ENCODE results near the gene DNAJC1. TPM values are rescaled to one million over a fixed set of nuclear protein-coding genes. Genes with fewer than 3 reads are reported as not detected.

Gene DNAJC1
- total and polyA plus RNA-seq, 2 of the 4 experiments (the other 2 are of a cell fraction) = 12.7 to 13.3 TPM

DNA sequence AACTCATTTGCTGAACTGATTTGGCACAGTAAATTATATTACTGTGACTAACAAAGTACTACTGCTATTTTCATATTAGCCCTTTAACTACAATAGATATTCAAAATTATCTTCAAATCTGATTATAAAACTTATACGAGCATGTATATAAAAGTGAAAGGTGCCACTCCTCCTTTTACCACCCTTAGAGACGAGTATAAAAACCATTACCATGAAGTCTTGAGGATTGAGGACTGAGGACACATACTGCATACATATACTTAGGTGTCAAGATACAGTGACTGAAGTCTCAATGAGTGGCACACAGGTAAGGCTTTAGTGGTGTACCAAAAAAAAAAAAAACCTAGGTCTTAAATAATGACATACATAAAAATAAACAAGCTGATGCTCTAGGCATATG, 98.6 kb downstream of the DNAJC1 start:
- H3K27ac ChIP-seq (ENCODE audit: insufficient read depth, low read length) = no peak overlapping the region
- no TSS peak for BruUV-seq (replicated peaks)
- H2BK20ac ChIP-seq (ENCODE audit: low read depth, low read length) = no peak overlapping the region
- TF ChIP-seq, protein P1, sequence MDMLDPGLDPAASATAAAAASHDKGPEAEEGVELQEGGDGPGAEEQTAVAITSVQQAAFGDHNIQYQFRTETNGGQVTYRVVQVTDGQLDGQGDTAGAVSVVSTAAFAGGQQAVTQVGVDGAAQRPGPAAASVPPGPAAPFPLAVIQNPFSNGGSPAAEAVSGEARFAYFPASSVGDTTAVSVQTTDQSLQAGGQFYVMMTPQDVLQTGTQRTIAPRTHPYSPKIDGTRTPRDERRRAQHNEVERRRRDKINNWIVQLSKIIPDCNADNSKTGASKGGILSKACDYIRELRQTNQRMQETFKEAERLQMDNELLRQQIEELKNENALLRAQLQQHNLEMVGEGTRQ (IDR thresholded peaks at IDR 0.05; ENCODE audit: low read depth, low read length) = no peak
- TF ChIP-seq RAD21 (IDR thresholded peaks at IDR 0.05; ENCODE audit: low read length) (no peak), SMC3 (IDR thresholded peaks at IDR 0.05; ENCODE audit: low read depth, low read length) (no peak), CEBPB (IDR thresholded peaks at IDR 0.05; ENCODE audit: low read depth, low read length) (no peak), POLR2A (IDR thresholded peaks at IDR 0.05; ENCODE audit: low read depth, low read length) (no peak), NFE2L2 (IDR thresholded peaks at IDR 0.05; ENCODE audit: low read depth, low read length) (no peak), BHLHE40 (IDR thresholded peaks at IDR 0.05; ENCODE audit: low read depth, low read length) (no peak), RCOR1 (IDR thresholded peaks at IDR 0.05; ENCODE audit: insufficient replicate concordance, low read length) (no peak), RFX5 (IDR thresholded peaks at IDR 0.05; ENCODE audit: low read depth, low read length) (no peak)
- TF ChIP-seq, protein P2, sequence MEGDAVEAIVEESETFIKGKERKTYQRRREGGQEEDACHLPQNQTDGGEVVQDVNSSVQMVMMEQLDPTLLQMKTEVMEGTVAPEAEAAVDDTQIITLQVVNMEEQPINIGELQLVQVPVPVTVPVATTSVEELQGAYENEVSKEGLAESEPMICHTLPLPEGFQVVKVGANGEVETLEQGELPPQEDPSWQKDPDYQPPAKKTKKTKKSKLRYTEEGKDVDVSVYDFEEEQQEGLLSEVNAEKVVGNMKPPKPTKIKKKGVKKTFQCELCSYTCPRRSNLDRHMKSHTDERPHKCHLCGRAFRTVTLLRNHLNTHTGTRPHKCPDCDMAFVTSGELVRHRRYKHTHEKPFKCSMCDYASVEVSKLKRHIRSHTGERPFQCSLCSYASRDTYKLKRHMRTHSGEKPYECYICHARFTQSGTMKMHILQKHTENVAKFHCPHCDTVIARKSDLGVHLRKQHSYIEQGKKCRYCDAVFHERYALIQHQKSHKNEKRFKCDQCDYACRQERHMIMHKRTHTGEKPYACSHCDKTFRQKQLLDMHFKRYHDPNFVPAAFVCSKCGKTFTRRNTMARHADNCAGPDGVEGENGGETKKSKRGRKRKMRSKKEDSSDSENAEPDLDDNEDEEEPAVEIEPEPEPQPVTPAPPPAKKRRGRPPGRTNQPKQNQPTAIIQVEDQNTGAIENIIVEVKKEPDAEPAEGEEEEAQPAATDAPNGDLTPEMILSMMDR (conservative IDR thresholded peaks at IDR 0.05; ENCODE audit: low read depth, low read length) = no peak
- H3K14ac ChIP-seq (replicated peaks; ENCODE audit: low read depth, low read length) = no peak overlapping the region
- in situ Hi-C loops (cut with MboI; ENCODE audit: low sequenced_read_pairs) (no loop called here), dilution Hi-C loops (cut with HindIII; ENCODE audit: low sequenced_read_pairs, unreplicated experiment) (no loop called here), intact Hi-C loops (cut with micrococcal nuclease) (no loop called here)
- no peak overlapping the region for H3K4me3 ChIP-seq (ENCODE audit: insufficient read depth, low read depth, low read length)
- no peak overlapping the region for H3K23ac ChIP-seq (ENCODE audit: low read depth, low read length)
- no peaks in the 10 kb centered on the region for H3K9me1 ChIP-seq (ENCODE audit: insufficient read depth, low read length)
- no peak overlapping the region for H4K8ac ChIP-seq (ENCODE audit: low read depth in 2 of 2, low read length in 2 of 2)
- no CpG with 5 or more reads among the region's 2 CpGs for WGBS, 2 experiments (ENCODE audit: extremely low coverage in 2 of 2, insufficient read length in 1 of 2)
- H3K18ac ChIP-seq (ENCODE audit: low read depth, low read length) = no peak overlapping the region
- ATAC-seq (ENCODE audit: low read depth) (no peak), DNase-seq (no peak)
- no peak overlapping the region for H2BK15ac ChIP-seq (ENCODE audit: low read depth, low read length)
- H3K79me1 ChIP-seq (ENCODE audit: low read depth in 1 of 2, low read length in 2 of 2) = no peaks in the 10 kb centered on the region
- H2BK120ac ChIP-seq (ENCODE audit: low read depth, low read length) = no peak overlapping the region
- no peaks in the 10 kb centered on the region for H3K4me1 ChIP-seq (ENCODE audit: control insufficient read depth, insufficient read depth, low read length)
- ChIA-PET POLR2A (ENCODE audit: unreplicated experiment) (no interaction called here), CTCF (interaction anchor here (0.6 kb wide), 2 partner anchors 333 to 722 kb away, joined by 3 to 4 read pairs; no protein-coding TSS in a partner anchor)
- H3K56ac ChIP-seq (ENCODE audit: extremely low read depth, insufficient read depth, low read length) = no peak overlapping the region
- H2AK5ac ChIP-seq (ENCODE audit: low read depth, low read length) = no peak overlapping the region
- no peak overlapping the region for H2AFZ ChIP-seq (replicated peaks; ENCODE audit: low read length, poor library complexity)
- H3K27me3 ChIP-seq (ENCODE audit: control insufficient read depth, insufficient read depth, low read length) = no peaks in the 10 kb centered on the region
- H2AK9ac ChIP-seq (replicated peaks; ENCODE audit: low read depth, low read length, poor library complexity) = no peak overlapping the region
- H3K9ac ChIP-seq (ENCODE audit: low read depth, low read length) = no peak overlapping the region
- no peaks in the 10 kb centered on the region for H4K20me1 ChIP-seq (ENCODE audit: insufficient read depth, low read length)
- no peaks in the 10 kb centered on the region; the same call in 1 of the 2 replicates for H3K36me3 ChIP-seq (ENCODE audit: control insufficient read depth, insufficient read depth, low read length)
- H3K4me2 ChIP-seq (ENCODE audit: low read depth, low read length) = no peak overlapping the region
- no peak overlapping the region for H4K91ac ChIP-seq (ENCODE audit: insufficient read depth, low read depth, low read length)
- H2BK5ac ChIP-seq (ENCODE audit: low read depth, low read length, poor library complexity, severe bottlenecking) = no peak overlapping the region
- H3K4ac ChIP-seq (ENCODE audit: low read depth, low read length) = no peak overlapping the region
- no peak overlapping the region for H4K5ac ChIP-seq (ENCODE audit: low read depth, low read length)
- no peaks in the 10 kb centered on the region for H3K9me3 ChIP-seq (ENCODE audit: control insufficient read depth, insufficient read depth, low read length)

Measured in IMR-90 (cell line).